Mucosa of stomach (tissue), 1 donor: ENCODE measurements around the gene MARS1.
"Not testable (repeated sequence)": the region's sequence is repeated elsewhere in the genome, so short reads cannot be mapped to it uniquely, and the experiment has no call there.

Source experiments
- H3K27me3 ChIP-seq: one replicate; pipeline ENCODE4 v1.7.0; 2013; ENCODE audit warnings: mild to moderate bottlenecking, low read length; ENCODE audit not compliant: control insufficient read depth, insufficient read depth
- H3K36me3 ChIP-seq: one replicate; pipeline ENCODE4 v1.7.0; 2013; ENCODE audit warnings: low read length; ENCODE audit not compliant: control insufficient read depth, insufficient read depth
- H3K4me1 ChIP-seq: one replicate; pipeline ENCODE4 v1.7.0; 2013; ENCODE audit warnings: mild to moderate bottlenecking, low read length; ENCODE audit not compliant: control insufficient read depth, insufficient read depth
- H3K4me3 ChIP-seq: one replicate; pipeline ENCODE4 v1.7.0; 2013; ENCODE audit warnings: low read length
- H3K9ac ChIP-seq: one replicate; pipeline ENCODE4 v1.7.0; 2013; ENCODE audit warnings: mild to moderate bottlenecking, low read length, moderate library complexity
- H3K9me3 ChIP-seq: one replicate; pipeline ENCODE4 v1.7.0; 2013; ENCODE audit warnings: mild to moderate bottlenecking, low read length, moderate library complexity; ENCODE audit not compliant: control insufficient read depth
- donor health status: Pancreatic carcinoma.

Gene MARS1

GRCh38 chr12:57511588-57512325, 23.9 kb downstream of the MARS1 start:
- Histone ChIP-seq H3K4me3 (no peak overlapping the region), H3K36me3 (peaks cover 15% of the 10 kb centered on the region), H3K27me3 (no peaks in the 10 kb centered on the region), H3K9ac (no peak overlapping the region), H3K4me1 (no peaks in the 10 kb centered on the region), H3K9me3 (no peaks in the 10 kb centered on the region)

GRCh38 chr12:57512665-57513064, 24.8 kb downstream of the MARS1 start:
- no peaks in the 10 kb centered on the region for H3K4me1 ChIP-seq
- no peaks in the 10 kb centered on the region for H3K9me3 ChIP-seq
- H3K27me3 ChIP-seq: no peaks in the 10 kb centered on the region
- H3K4me3 ChIP-seq: no peak overlapping the region
- H3K36me3 ChIP-seq: peaks cover 15% of the 10 kb centered on the region
- H3K9ac ChIP-seq: no peak overlapping the region

GRCh38 chr12:57513266-57513665, 25.4 kb downstream of the MARS1 start:
- H3K4me1 ChIP-seq: peaks cover 4% of the 10 kb centered on the region
- H3K27me3 ChIP-seq: no peaks in the 10 kb centered on the region
- no peak overlapping the region for H3K4me3 ChIP-seq
- H3K9ac ChIP-seq: no peak overlapping the region
- H3K9me3 ChIP-seq: no peaks in the 10 kb centered on the region
- H3K36me3 ChIP-seq: peaks cover 15% of the 10 kb centered on the region

GRCh38 chr12:57513677-57514076, 25.8 kb downstream of the MARS1 start:
- not testable (repeated sequence) for H3K9me3 ChIP-seq, H3K4me1 ChIP-seq, H3K9ac ChIP-seq, H3K27me3 ChIP-seq, H3K4me3 ChIP-seq
- H3K36me3 ChIP-seq: peaks cover 15% of the 10 kb centered on the region

DNA sequence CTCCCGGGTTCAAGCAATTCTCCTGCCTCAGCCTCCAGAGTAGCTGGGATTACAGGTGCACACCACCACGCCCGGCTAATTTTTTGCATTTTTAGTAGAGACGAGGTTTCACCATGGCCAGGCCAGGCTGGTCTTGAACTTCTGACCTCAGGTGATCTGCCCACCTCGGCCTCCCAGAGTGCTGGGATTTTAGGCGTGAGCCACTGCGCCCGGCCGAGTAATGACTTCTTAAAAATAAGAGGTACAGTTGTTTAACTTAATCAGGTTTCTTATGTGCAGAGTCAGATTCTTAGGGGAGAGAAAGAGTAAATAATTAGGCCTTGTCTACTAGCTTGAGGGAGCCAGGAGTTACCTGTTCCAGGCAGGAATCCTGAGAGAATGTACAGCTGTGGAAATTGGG, 26.4 kb downstream of the MARS1 start:
- not testable (repeated sequence) for H3K4me3 ChIP-seq, H3K9me3 ChIP-seq, H3K9ac ChIP-seq, H3K27me3 ChIP-seq
- peaks cover 13% of the 10 kb centered on the region for H3K4me1 ChIP-seq
- peaks cover 18% of the 10 kb centered on the region for H3K36me3 ChIP-seq

DNA sequence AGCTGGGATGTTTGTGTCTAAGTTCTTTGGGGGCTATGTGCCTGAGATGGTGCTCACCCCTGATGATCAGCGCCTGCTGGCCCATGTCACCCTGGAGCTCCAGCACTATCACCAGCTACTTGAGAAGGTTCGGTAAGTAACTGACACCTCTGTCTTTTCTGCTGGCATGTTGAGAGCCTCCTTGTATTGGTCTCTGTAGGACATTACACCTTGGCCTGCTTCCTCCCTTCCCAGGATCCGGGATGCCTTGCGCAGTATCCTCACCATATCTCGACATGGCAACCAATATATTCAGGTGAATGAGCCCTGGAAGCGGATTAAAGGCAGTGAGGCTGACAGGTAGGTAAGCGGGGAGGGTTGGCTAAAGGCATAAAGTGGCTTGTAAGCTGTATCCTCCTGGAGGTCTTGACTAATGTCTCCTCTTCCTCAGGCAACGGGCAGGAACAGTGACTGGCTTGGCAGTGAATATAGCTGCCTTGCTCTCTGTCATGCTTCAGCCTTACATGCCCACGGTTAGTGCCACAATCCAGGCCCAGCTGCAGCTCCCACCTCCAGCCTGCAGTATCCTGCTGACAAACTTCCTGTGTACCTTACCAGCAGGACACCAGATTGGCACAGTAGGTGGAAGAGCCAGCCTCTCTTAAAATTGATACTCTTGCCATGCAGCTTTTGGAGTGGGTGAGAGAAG, 27.0 kb downstream of the MARS1 start:
- Histone ChIP-seq H3K4me1 (peaks cover 14% of the 10 kb centered on the region), H3K9ac (no peak overlapping the region)

GRCh38 chr12:57515408-57515933, 27.6 kb downstream of the MARS1 start:
- no peak overlapping the region for H3K9ac ChIP-seq
- H3K4me1 ChIP-seq: peaks cover 14% of the 10 kb centered on the region
- H3K9me3 ChIP-seq: no peaks in the 10 kb centered on the region
- H3K36me3 ChIP-seq: peaks cover 18% of the 10 kb centered on the region
- H3K27me3 ChIP-seq: no peaks in the 10 kb centered on the region
- no peak overlapping the region for H3K4me3 ChIP-seq

More for the DNA sequence above, 27.0 kb downstream of the MARS1 start:
- Histone ChIP-seq H3K9me3 (no peaks in the 10 kb centered on the region), H3K27me3 (no peaks in the 10 kb centered on the region), H3K36me3 (peaks cover 18% of the 10 kb centered on the region), H3K4me3 (no peak overlapping the region)

GRCh38 chr12:57515934-57516541, 28.2 kb downstream of the MARS1 start:
- Histone ChIP-seq H3K27me3 (no peaks in the 10 kb centered on the region), H3K36me3 (peaks cover 18% of the 10 kb centered on the region), H3K4me1 (peaks cover 16% of the 10 kb centered on the region), H3K4me3 (no peak overlapping the region), H3K9me3 (no peaks in the 10 kb centered on the region), H3K9ac (no peak overlapping the region)

DNA sequence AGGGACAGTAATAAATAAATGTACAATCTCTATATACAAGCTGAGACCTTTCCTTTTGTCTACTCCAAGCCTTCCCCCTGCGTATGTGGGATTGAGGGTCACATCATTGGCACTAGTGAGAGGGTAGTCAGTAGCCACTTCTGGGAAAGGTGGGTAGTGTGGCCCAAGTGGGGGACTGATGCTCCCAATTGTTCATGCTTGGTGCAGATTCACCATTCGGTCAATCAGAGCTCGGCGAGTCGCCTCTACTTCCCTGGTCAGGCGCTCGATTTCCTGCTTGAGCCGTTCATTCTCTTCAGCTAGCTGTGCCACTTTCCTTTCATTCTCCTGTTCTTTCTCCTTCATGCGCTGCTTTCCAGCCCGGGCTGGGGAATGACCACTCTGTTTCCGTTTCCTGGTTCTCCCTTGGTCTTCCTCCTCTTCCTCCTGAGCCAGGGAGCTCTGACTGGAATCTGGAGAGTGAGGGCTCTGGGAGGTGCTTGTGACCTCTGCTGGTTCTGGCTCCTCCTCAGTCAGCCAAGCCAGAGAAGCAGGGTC, 28.8 kb downstream of the MARS1 start:
- H3K36me3 ChIP-seq: peaks cover 18% of the 10 kb centered on the region
- H3K9me3 ChIP-seq: no peaks in the 10 kb centered on the region
- H3K9ac ChIP-seq: no peak overlapping the region
- no peaks in the 10 kb centered on the region for H3K27me3 ChIP-seq
- H3K4me1 ChIP-seq: peaks cover 22% of the 10 kb centered on the region
- no peak overlapping the region for H3K4me3 ChIP-seq

- Histone ChIP-seq H3K9ac (no peak overlapping the region), H3K36me3 (peaks cover 18% of the 10 kb centered on the region), H3K9me3 (no peaks in the 10 kb centered on the region), H3K27me3 (no peaks in the 10 kb centered on the region), H3K4me3 (no peak overlapping the region), H3K4me1 (peaks cover 28% of the 10 kb centered on the region)
Measured at GRCh38 chr12:57517187-57517586, 29.3 kb downstream of the MARS1 start.

DNA sequence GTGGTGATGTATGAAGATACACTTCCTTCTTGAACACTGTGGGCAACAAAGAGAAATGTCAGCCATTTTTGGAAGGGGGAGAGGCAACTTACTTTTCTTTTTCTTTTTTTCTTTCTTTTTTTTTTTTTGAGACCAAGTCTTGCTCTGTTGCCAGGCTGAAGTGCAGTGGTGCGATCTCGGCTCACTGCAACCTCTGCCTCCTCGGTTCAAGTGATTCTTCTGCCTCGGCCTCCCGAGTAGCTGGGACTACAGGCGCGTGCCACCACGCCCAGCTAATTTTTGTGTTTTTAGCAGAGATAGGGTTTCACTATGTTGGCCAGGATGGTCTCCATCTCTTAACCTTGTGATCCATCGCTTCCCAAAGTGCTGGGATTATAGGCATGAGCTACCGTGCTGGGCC, 29.9 kb downstream of the MARS1 start:
- H3K27me3 ChIP-seq, H3K9me3 ChIP-seq, H3K9ac ChIP-seq, H3K4me3 ChIP-seq: not testable (repeated sequence)
- peaks cover 18% of the 10 kb centered on the region for H3K36me3 ChIP-seq
- H3K4me1 ChIP-seq: peaks cover 30% of the 10 kb centered on the region
